HFF-Myc (cell line): ENCODE measurements around the gene SIRT2.
"Not testable (repeated sequence)": the region's sequence is repeated elsewhere in the genome, so short reads cannot be mapped to it uniquely, and the experiment has no call there.

ENCODE experiments used
- DNase-seq: peaks from one replicate; pipeline ENCODE4 v3.0.0-alpha.2; 2011; ENCODE audit warnings: low read depth; ENCODE audit errors: extremely low read depth
- H3K4me3 ChIP-seq: replicated peaks from 2 replicates; pipeline ENCODE4 v1.5.1; 2011; ENCODE audit warnings: low read depth, mild to moderate bottlenecking, control low read depth, low read length
- TF ChIP-seq, protein P1 (sequence below): IDR thresholded peaks from 2 replicates; pipeline ENCODE4 v1.5.1; 2012; ENCODE audit warnings: mild to moderate bottlenecking, low read depth, low read length, control low read depth; ENCODE audit errors: missing control alignments

The SIRT2 gene

DNA sequence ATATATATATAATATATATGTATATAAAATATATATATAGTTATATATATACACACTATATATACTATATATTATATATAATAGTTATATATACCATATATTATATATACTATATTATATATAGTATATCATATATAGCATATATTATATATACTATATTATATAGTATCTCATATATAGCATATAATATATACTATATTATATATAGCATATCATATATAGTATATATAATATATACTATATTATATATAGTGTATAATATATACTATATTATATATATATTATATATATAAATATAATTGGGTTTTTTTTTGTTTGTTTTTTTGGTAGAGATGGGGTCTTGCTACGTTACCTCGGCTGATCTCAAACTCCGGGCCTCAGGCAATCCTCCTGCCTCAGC is 38.0 kb downstream of the SIRT2 start:
- no peak overlapping the region for H3K4me3 ChIP-seq
- TF ChIP-seq, protein P1, sequence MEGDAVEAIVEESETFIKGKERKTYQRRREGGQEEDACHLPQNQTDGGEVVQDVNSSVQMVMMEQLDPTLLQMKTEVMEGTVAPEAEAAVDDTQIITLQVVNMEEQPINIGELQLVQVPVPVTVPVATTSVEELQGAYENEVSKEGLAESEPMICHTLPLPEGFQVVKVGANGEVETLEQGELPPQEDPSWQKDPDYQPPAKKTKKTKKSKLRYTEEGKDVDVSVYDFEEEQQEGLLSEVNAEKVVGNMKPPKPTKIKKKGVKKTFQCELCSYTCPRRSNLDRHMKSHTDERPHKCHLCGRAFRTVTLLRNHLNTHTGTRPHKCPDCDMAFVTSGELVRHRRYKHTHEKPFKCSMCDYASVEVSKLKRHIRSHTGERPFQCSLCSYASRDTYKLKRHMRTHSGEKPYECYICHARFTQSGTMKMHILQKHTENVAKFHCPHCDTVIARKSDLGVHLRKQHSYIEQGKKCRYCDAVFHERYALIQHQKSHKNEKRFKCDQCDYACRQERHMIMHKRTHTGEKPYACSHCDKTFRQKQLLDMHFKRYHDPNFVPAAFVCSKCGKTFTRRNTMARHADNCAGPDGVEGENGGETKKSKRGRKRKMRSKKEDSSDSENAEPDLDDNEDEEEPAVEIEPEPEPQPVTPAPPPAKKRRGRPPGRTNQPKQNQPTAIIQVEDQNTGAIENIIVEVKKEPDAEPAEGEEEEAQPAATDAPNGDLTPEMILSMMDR, result no peak
- no peak for DNase-seq

GRCh38 chr19:38859631-38860204 is 39.7 kb downstream of the SIRT2 start:
- not testable (repeated sequence) for H3K4me3 ChIP-seq, DNase-seq

GRCh38 chr19:38856813-38857212 is 42.6 kb downstream of the SIRT2 start:
- TF ChIP-seq, protein P1, result no peak
- DNase-seq, result no peak

DNA sequence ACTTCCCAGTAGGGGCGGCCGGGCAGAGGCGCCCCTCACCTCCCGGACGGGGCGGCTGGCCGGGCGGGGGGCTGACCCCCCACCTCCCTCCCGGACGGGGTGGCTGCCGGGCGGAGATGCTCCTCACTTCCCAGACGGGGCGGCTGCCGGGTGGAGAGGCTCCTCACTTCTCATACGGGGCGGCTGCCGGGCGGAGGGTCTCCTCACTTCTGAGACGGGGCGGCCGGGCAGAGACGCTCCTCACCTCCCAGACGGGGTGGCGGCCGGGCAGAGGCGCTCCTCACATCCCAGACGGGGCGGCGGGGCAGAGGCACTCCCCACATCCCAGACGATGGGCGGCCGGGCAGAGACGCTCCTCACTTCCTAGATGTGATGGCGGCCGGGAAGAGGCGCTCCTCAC is 43.7 kb downstream of the SIRT2 start:
- DNase-seq, H3K4me3 ChIP-seq: not testable (repeated sequence)

More at GRCh38 chr19:38856813-38857212, 42.6 kb downstream of the SIRT2 start:
- H3K4me3 ChIP-seq, result no peak overlapping the region

- DNase-seq, H3K4me3 ChIP-seq: not testable (repeated sequence)
Measured at GRCh38 chr19:38854961-38855360, 44.5 kb downstream of the SIRT2 start.

DNA sequence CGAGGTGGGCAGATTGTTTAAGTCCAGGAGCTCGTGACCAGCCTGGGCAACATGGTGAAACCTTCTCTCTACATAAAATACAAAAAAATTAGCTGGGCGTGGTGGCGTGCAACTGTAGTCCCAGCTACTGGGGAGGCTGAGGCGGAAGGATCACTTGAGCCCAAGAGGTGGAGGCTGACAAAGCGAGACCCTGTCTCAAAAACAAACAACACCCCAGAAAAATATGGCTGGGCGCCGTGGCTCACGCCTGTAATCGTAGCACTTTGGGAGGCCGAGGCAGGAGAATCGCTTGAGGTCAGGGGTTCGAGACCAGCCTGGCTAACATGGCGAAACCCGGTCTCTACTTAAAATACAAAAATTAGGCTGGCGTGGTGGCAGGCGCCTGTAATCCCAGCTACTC is 46.2 kb downstream of the SIRT2 start:
- no peak for DNase-seq
- TF ChIP-seq, protein P1, result no peak
- H3K4me3 ChIP-seq, result peak overlapping the region; percentile 61

- TF ChIP-seq, protein P1, result no peak
- DNase-seq, result no peak
- peak overlapping the region; percentile 61 for H3K4me3 ChIP-seq
Measured at GRCh38 chr19:38852231-38853044, 47.0 kb downstream of the SIRT2 start.

- peak overlapping the region; percentile 61 for H3K4me3 ChIP-seq
- peak; percentile 67 for DNase-seq
- TF ChIP-seq, protein P1, result no peak
Measured at GRCh38 chr19:38851622-38852230, 47.7 kb downstream of the SIRT2 start.
